Camera-type eye (tissue), 1 donor: ENCODE results near the gene MVK. TPM values are rescaled to one million over a fixed set of nuclear protein-coding genes. Genes with fewer than 3 reads are reported as not detected.

Experiments
- total RNA-seq: library from RNA; depleted of rRNA; stranded (reverse); fragments of >200 nt; gene quantifications from one replicate; pipeline ENCODE4 v1.2.3, GENCODE V29; 2014

The MVK gene
- 17.5 TPM for total RNA-seq

GRCh38 chr12:109573029-109573913, at the start of gene MVK, which contains the start of gene MMAB:
Gene MVK, plus strand, starts transcription at chr12:109573794. Its CDS starts 1,029 bp downstream, at chr12:109574823.
Gene MMAB, minus strand, starts transcription at chr12:109573504. Its CDS starts 24 bp downstream, at chr12:109573480.

Other genes starting within 250 kb of the MVK start
- 0.82 TPM for gene MYO1H, start 225.9 kb upstream of the MVK start, total RNA-seq
- 59.8 TPM for gene KCTD10, start 96.5 kb upstream of the MVK start, total RNA-seq
- gene UBE3B, start 96.2 kb upstream of the MVK start, total RNA-seq, result 71.2 TPM
- 19.2 TPM for gene MMAB, start 290 bp upstream of the MVK start, total RNA-seq
- 25.1 TPM for gene FAM222A, start 140.0 kb downstream of the MVK start, total RNA-seq